Sigmoid colon (tissue), 3 donors: ENCODE measurements around the gene EPB42.

Experiments used
- POLR2A ChIP-seq, 2 donors: fragments of 450-650 bp; IDR thresholded peaks; one replicate each; pipeline ENCODE4 v1.6.1; 2016; ENCODE audit warnings: antibody characterized with exemption in 2 of 2, mild to moderate bottlenecking in 2 of 2, moderate library complexity in 2 of 2
- TF ChIP-seq, protein P1 (sequence below), 4 experiments: fragments of 450-650 bp in 3 of 4; fragments of 200-600 bp in 1 of 4; IDR thresholded peaks; one replicate each; pipeline ENCODE4 v1.5.1; 2016 to 2019; ENCODE audit warnings: antibody characterized with exemption in 4 of 4, mild to moderate bottlenecking in 3 of 4, moderate library complexity in 2 of 4

DNA sequence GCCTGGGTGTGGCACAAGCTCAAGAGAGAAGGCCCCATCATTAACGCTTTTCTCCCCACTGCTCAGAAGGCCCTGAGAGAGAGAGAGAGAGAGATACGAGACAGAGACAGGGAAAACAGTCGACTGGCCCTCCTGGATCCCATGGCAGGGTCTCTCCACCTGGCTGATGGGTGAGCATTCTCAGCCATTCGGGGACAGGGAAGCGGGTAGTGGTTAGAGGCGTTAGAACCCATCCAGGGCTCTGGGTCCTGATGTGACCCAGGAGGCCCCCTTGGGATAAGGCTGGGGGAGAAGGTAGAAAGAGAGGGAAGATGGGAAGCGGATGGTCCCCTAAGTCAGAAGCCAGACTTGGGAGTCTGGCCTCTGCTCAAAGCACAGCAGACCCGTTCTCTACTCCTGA is 38.0 kb upstream of the EPB42 start:
- TF ChIP-seq, protein P1, sequence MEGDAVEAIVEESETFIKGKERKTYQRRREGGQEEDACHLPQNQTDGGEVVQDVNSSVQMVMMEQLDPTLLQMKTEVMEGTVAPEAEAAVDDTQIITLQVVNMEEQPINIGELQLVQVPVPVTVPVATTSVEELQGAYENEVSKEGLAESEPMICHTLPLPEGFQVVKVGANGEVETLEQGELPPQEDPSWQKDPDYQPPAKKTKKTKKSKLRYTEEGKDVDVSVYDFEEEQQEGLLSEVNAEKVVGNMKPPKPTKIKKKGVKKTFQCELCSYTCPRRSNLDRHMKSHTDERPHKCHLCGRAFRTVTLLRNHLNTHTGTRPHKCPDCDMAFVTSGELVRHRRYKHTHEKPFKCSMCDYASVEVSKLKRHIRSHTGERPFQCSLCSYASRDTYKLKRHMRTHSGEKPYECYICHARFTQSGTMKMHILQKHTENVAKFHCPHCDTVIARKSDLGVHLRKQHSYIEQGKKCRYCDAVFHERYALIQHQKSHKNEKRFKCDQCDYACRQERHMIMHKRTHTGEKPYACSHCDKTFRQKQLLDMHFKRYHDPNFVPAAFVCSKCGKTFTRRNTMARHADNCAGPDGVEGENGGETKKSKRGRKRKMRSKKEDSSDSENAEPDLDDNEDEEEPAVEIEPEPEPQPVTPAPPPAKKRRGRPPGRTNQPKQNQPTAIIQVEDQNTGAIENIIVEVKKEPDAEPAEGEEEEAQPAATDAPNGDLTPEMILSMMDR (IDR thresholded peaks at IDR 0.05), result no peak
- no peak for TF ChIP-seq POLR2A (IDR thresholded peaks at IDR 0.05)
